Endothelial cell of umbilical vein (primary cell): ENCODE results near the gene GAN. TPM values are rescaled to one million over a fixed set of nuclear protein-coding genes. Genes with fewer than 3 reads are reported as not detected.

Source experiments
- BruUV-seq: library from RNA; stranded (reverse); fragments of 400-500 nt; replicated peaks from 2 replicates; lab custom pipeline; 2021; lab: Mats Ljungman, UMichigan
- CTCF ChIA-PET: fragments of 300-600, 350-600 bp; sonication (Branson Sonifier 250); formaldehyde crosslinking; loops from one replicate; lab custom pipeline; 2021; ENCODE audit warnings: antibody characterized with exemption, inconsistent platforms; lab: Charles Lee
- POLR2A ChIA-PET: fragments of 300-600, 350-600 bp; sonication (Branson Sonifier 250); formaldehyde crosslinking; loops from one replicate; lab custom pipeline; 2021; ENCODE audit warnings: antibody characterized with exemption, inconsistent platforms; lab: Charles Lee
- DNase-seq: peaks from one replicate; pipeline ENCODE4 v3.0.0-alpha.2; 2011; ENCODE audit warnings: low read depth, low spot score
- FAIRE-seq: peaks from 2 replicates; lab custom pipeline; 2011; peaks lifted over from hg19 to GRCh38; lab: Jason Lieb, UNC
- H2AFZ ChIP-seq: 2 replicates; pipeline ENCODE4 v1.6.0; 2012; ENCODE audit warnings: low read depth, low read length, control low read depth, inconsistent platforms
- H3K27ac ChIP-seq: 2 replicates; pipeline ENCODE4 v1.5.1; 2011; ENCODE audit warnings: low read depth, mild to moderate bottlenecking, control low read depth, low read length, moderate library complexity; ENCODE audit not compliant: insufficient read depth
- H3K27me3 ChIP-seq, 2 experiments: 2 replicates each; pipeline versions ENCODE4 v1.6.0 to v1.6.1; 2011; ENCODE audit warnings: low read length in 2 of 2, mixed read lengths in 1 of 2; ENCODE audit not compliant: control insufficient read depth in 2 of 2, insufficient read depth in 2 of 2
- H3K36me3 ChIP-seq, 2 experiments: 2 replicates in 1 of 2; 3 replicates in 1 of 2; pipeline ENCODE4 v1.5.1; 2011; ENCODE audit warnings: low read length in 2 of 2, mild to moderate bottlenecking in 1 of 2, moderate library complexity in 1 of 2; ENCODE audit not compliant: control insufficient read depth in 2 of 2, insufficient read depth in 2 of 2; ENCODE audit errors: extremely low read depth in 1 of 2
- H3K4me1 ChIP-seq: 3 replicates; pipeline ENCODE4 v1.5.1; 2011; ENCODE audit warnings: mild to moderate bottlenecking, low read length; ENCODE audit not compliant: control insufficient read depth, insufficient read depth; ENCODE audit errors: extremely low read depth
- H3K4me2 ChIP-seq: 2 replicates; pipeline ENCODE4 v1.6.1; 2011; ENCODE audit warnings: low read length, control low read depth, mixed read lengths; ENCODE audit not compliant: insufficient read depth
- H3K4me3 ChIP-seq, 3 experiments: fragments of 200-600 bp in 1 of 3; sonication (generic), shearing (Covaris generic) in 1 of 3; replicated peaks in 1 of 3; 2 replicates each; pipeline ENCODE4 v1.5.1; 2011 to 2016; ENCODE audit warnings: control low read depth in 3 of 3, low read length in 3 of 3, mild to moderate bottlenecking in 2 of 3, inconsistent platforms in 1 of 3, low read depth in 1 of 3, moderate library complexity in 1 of 3; ENCODE audit not compliant: insufficient read depth in 1 of 3
- H3K79me2 ChIP-seq: 2 replicates; pipeline ENCODE4 v1.6.0; 2012; ENCODE audit warnings: low read length, inconsistent platforms; ENCODE audit not compliant: control insufficient read depth, insufficient read depth
- H3K9ac ChIP-seq: replicated peaks from 2 replicates; pipeline ENCODE3; 2011; ENCODE audit warnings: low read length, control low read depth; ENCODE audit not compliant: insufficient read depth; ENCODE audit errors: extremely low read depth
- H3K9me1 ChIP-seq: replicated peaks from 3 replicates; pipeline ENCODE4 v1.6.0; 2011; ENCODE audit warnings: mild to moderate bottlenecking, low read length; ENCODE audit not compliant: control insufficient read depth, insufficient read depth; ENCODE audit errors: extremely low read depth
- H3K9me3 ChIP-seq: replicated peaks from 2 replicates; pipeline ENCODE4 v1.5.1; 2012; ENCODE audit warnings: low read length, inconsistent platforms; ENCODE audit not compliant: control insufficient read depth, insufficient read depth
- H4K20me1 ChIP-seq: replicated peaks from 2 replicates; pipeline ENCODE3; 2011; ENCODE audit warnings: mild to moderate bottlenecking, low read length; ENCODE audit not compliant: control insufficient read depth, insufficient read depth; ENCODE audit errors: extremely low read depth
- EZH2 ChIP-seq: IDR thresholded peaks from 2 replicates; pipeline ENCODE4 v1.6.1; 2012; ENCODE audit warnings: borderline replicate concordance, low read depth, mild to moderate bottlenecking, moderate library complexity, low read length, inconsistent platforms; ENCODE audit not compliant: severe bottlenecking
- FOS ChIP-seq: IDR thresholded peaks from 2 replicates; pipeline ENCODE4 v1.6.1; 2011; ENCODE audit warnings: mild to moderate bottlenecking, low read length, moderate library complexity, borderline replicate concordance; ENCODE audit not compliant: insufficient read depth
- GATA2 ChIP-seq: IDR thresholded peaks from 2 replicates; pipeline ENCODE4 v1.7.0; 2011; ENCODE audit warnings: low read depth, mild to moderate bottlenecking, moderate library complexity, mixed read lengths, low read length; ENCODE audit not compliant: insufficient read length, insufficient read depth
- JUN ChIP-seq: IDR thresholded peaks from 2 replicates; pipeline ENCODE4 v1.6.1; 2011; ENCODE audit warnings: borderline replicate concordance, low read depth; ENCODE audit not compliant: insufficient read length, insufficient read depth
- MYC ChIP-seq: IDR thresholded peaks from one replicate; pipeline ENCODE4 v1.6.1; 2011; ENCODE audit warnings: mild to moderate bottlenecking, low read depth, low read length
- POLR2A ChIP-seq: IDR thresholded peaks from 2 replicates; pipeline ENCODE4 v1.6.1; 2012; ENCODE audit warnings: low read depth, mild to moderate bottlenecking, control low read depth, low read length
- POLR2AphosphoS5 ChIP-seq: IDR thresholded peaks from 2 replicates; pipeline ENCODE4 v1.6.1; 2012; ENCODE audit warnings: low read depth, mild to moderate bottlenecking, control low read depth, low read length, moderate library complexity; ENCODE audit not compliant: insufficient read depth
- dilution Hi-C: fragments of 300-500 bp; cut with MboI; formaldehyde crosslinking; loops from one replicate; pipeline ENCODE4 v1.15.0; 2019; ENCODE audit warnings: low sequenced_read_pairs; ENCODE audit not compliant: extremely low pct_ligation_motif_present
- intact Hi-C: fragments of 100-400 bp; cut with micrococcal nuclease; formaldehyde crosslinking; loops from one replicate; pipeline ENCODE4 v1.10.0; 2022
- polyA plus RNA-seq, 4 experiments: library from polyadenylated mRNA; depleted of rRNA in 3 of 4; stranded (reverse) in 3 of 4; unstranded in 1 of 4; fragments of >200 nt; gene quantifications; 2 replicates each; pipeline versions ENCODE4 v1.2.1 to v1.2.3, GENCODE V29; 2011 to 2012; ENCODE audit warnings: missing spikeins in 1 of 4
- total RNA-seq: library from RNA; stranded (reverse); gene quantifications from 2 replicates; pipeline ENCODE4 v1.2.3, GENCODE V29; 2021
- TF ChIP-seq, protein P1 (sequence below), 2 donors: IDR thresholded peaks; 1 replicate in 1 of 2; 2 replicates in 1 of 2; pipeline ENCODE4 v1.5.1; 2011; ENCODE audit warnings: low read length in 2 of 2, mild to moderate bottlenecking in 2 of 2, moderate library complexity in 2 of 2, control low read depth in 1 of 2, inconsistent platforms in 1 of 2, low read depth in 1 of 2; ENCODE audit not compliant: insufficient read depth in 1 of 2; ENCODE audit errors: extremely low read depth in 1 of 2
- TF ChIP-seq, protein P2 (sequence below): IDR thresholded peaks from 2 replicates; pipeline ENCODE4 v1.6.1; 2011; ENCODE audit not compliant: insufficient read depth, insufficient read length

The GAN gene
- total and polyA plus RNA-seq, 2 donors (not counting 3 experiments of a cell fraction or from before 2014, with no cell fraction given), result 1.8 to 11.1 TPM

DNA sequence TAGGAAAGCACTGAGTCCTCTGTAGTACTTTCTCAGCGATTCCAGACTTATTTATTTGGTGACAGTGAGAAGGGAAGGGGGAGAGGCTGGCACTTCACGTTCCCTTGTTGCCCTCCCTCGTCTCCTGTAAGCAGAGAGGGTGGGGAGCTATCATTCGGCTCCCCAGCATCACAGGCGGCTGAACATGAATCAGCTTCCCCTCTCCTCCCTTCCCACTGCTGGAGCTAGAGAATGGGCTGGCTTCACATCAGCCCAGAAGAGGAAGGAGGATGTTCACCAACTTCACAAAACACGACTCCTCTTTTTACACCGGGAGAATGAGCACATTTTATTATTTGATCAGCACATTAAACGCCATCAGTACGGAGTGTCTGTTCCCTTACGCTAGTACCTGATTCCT lies 123.1 kb downstream of the GAN start:
- Histone ChIP-seq H3K79me2 (no peaks in the 10 kb centered on the region), H3K4me2 (no peak overlapping the region), H2AFZ (peak overlapping the region; percentile 79), H4K20me1 (no peaks in the 10 kb centered on the region), H3K9me1 (no peaks in the 10 kb centered on the region), H3K4me3 (no peak overlapping the region), H3K4me1 (peaks cover 8% of the 10 kb centered on the region), H3K27me3 (peaks cover 11 to 24% of the 10 kb centered on the region in 2 experiments), H3K36me3 (no peaks in the 10 kb centered on the region), H3K9ac (no peak overlapping the region), H3K9me3 (no peaks in the 10 kb centered on the region), H3K27ac (no peak overlapping the region)
- ChIA-PET POLR2A (no interaction called here), CTCF (interaction anchor here (0.7 to 1.4 kb wide), 2 partner anchors 9 to 56 kb away, joined by 3 to 8 read pairs; no protein-coding TSS in a partner anchor)
- DNase-seq, result no peak
- no TSS peak for BruUV-seq
- FAIRE-seq, result peak; percentile 58
- TF ChIP-seq EZH2, result no peak
- no peak for TF ChIP-seq JUN
- TF ChIP-seq, protein P1, sequence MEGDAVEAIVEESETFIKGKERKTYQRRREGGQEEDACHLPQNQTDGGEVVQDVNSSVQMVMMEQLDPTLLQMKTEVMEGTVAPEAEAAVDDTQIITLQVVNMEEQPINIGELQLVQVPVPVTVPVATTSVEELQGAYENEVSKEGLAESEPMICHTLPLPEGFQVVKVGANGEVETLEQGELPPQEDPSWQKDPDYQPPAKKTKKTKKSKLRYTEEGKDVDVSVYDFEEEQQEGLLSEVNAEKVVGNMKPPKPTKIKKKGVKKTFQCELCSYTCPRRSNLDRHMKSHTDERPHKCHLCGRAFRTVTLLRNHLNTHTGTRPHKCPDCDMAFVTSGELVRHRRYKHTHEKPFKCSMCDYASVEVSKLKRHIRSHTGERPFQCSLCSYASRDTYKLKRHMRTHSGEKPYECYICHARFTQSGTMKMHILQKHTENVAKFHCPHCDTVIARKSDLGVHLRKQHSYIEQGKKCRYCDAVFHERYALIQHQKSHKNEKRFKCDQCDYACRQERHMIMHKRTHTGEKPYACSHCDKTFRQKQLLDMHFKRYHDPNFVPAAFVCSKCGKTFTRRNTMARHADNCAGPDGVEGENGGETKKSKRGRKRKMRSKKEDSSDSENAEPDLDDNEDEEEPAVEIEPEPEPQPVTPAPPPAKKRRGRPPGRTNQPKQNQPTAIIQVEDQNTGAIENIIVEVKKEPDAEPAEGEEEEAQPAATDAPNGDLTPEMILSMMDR (IDR thresholded peaks at IDR 0.05; ENCODE audit: extremely low read depth in 1 of 2, insufficient read depth in 1 of 2, low read depth in 1 of 2, low read length in 2 of 2), result no peak
- TF ChIP-seq POLR2AphosphoS5, result no peak
- no peak for TF ChIP-seq MYC
- TF ChIP-seq FOS, result no peak
- TF ChIP-seq, protein P2, sequence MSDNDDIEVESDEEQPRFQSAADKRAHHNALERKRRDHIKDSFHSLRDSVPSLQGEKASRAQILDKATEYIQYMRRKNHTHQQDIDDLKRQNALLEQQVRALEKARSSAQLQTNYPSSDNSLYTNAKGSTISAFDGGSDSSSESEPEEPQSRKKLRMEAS, result no peak
- no peak for TF ChIP-seq POLR2A
- TF ChIP-seq GATA2, result no peak
- dilution Hi-C loops, result no loop called here
- intact Hi-C loops, result no loop called here

Other genes starting within 250 kb of the GAN start
- 0.53 TPM in 1 of 2 replicates, not detected in the other for gene C16orf46, start 237.7 kb upstream of the GAN start, total RNA-seq
- 0.26 and 0.33 TPM in 2 replicates for gene C16orf46, start 237.7 kb upstream of the GAN start, polyA plus RNA-seq
- 31.1 and 33.1 TPM in 2 replicates for gene GCSH, start 218.6 kb upstream of the GAN start, total RNA-seq
- 5.4 and 6.9 TPM in 2 replicates for gene GCSH, start 218.6 kb upstream of the GAN start, polyA plus RNA-seq
- gene BCO1, start 76.3 kb upstream of the GAN start, total RNA-seq, result not detected in 2 replicates
- gene BCO1, start 76.3 kb upstream of the GAN start, polyA plus RNA-seq, result not detected in 2 replicates
- gene CMIP, start 129.8 kb downstream of the GAN start, total RNA-seq, result 82.4 and 101 TPM in 2 replicates
- 23.6 and 29.0 TPM in 2 replicates for gene CMIP, start 129.8 kb downstream of the GAN start, polyA plus RNA-seq